GM20000 (cell line): ENCODE results near the gene HSPA5.

ENCODE experiments used
- DNase-seq: peaks from one replicate; pipeline ENCODE4 v3.0.0; 2012; ENCODE audit warnings: low spot score
- CTCF ChIP-seq: IDR thresholded peaks from 2 replicates; pipeline ENCODE4 v1.5.1; 2012; ENCODE audit warnings: mild to moderate bottlenecking, control low read depth; ENCODE audit errors: extremely low read depth, missing control alignments

Gene HSPA5

GRCh38 chr9:125258832-125259534, 17.8 kb upstream of the HSPA5 start:
- DNase-seq, result no peak

GRCh38 chr9:125258160-125258785, 17.1 kb upstream of the HSPA5 start:
- no peak for DNase-seq
- no peak for TF ChIP-seq CTCF

More at GRCh38 chr9:125258832-125259534, 17.8 kb upstream of the HSPA5 start:
- TF ChIP-seq CTCF, result no peak

GRCh38 chr9:125255781-125256391, 14.7 kb upstream of the HSPA5 start:
- peak; percentile 26 for DNase-seq
- peak; percentile 15 for TF ChIP-seq CTCF

GRCh38 chr9:125254231-125254630, 13.1 kb upstream of the HSPA5 start:
- no peak for TF ChIP-seq CTCF

GRCh38 chr9:125246261-125246667, 5.1 kb upstream of the HSPA5 start:
- TF ChIP-seq CTCF, result no peak

More at GRCh38 chr9:125254231-125254630, 13.1 kb upstream of the HSPA5 start:
- DNase-seq, result no peak

GRCh38 chr9:125243792-125244260, 2.7 kb upstream of the HSPA5 start:
- no peak for TF ChIP-seq CTCF
- no peak for DNase-seq

More at GRCh38 chr9:125246261-125246667, 5.1 kb upstream of the HSPA5 start:
- no peak for DNase-seq
